ENCODE data around the gene BPIFB2.

BPIFB2 gene

DNA sequence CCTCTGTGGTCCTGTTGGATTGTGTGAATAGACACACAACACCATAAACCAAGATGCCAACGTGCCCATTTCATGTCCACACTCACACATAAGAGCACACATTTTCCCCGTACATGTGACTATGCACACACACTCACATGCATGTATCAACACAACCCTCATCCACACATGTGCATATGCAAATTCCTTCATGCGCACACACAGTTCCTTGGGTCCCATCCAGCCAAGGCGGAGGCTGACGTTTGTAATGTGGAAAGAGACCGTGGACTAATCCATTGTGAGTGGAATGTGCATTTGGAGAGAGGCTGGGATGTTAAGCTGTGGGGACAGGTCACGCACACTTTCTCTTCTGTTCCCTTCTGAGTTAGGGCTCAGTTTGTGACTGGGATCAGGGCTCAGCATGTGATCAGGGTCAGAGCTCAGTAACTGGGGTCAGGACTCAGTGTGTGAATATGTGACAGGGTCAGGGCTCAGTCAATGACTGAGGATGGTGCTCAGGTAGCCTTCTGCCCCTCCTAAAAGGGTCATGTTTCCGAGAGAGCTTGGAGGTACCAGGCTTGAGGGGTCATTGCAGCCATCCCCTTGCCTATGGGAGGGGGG, 628 bp upstream of the BPIFB2 start:
- no peak for DNase-seq (ENCODE audit: low spot score)

- DNase-seq (ENCODE audit: low spot score) = no peak
Observed at GRCh38 chr20:33008336-33009213, 1.1 kb downstream of the BPIFB2 start.

DNA sequence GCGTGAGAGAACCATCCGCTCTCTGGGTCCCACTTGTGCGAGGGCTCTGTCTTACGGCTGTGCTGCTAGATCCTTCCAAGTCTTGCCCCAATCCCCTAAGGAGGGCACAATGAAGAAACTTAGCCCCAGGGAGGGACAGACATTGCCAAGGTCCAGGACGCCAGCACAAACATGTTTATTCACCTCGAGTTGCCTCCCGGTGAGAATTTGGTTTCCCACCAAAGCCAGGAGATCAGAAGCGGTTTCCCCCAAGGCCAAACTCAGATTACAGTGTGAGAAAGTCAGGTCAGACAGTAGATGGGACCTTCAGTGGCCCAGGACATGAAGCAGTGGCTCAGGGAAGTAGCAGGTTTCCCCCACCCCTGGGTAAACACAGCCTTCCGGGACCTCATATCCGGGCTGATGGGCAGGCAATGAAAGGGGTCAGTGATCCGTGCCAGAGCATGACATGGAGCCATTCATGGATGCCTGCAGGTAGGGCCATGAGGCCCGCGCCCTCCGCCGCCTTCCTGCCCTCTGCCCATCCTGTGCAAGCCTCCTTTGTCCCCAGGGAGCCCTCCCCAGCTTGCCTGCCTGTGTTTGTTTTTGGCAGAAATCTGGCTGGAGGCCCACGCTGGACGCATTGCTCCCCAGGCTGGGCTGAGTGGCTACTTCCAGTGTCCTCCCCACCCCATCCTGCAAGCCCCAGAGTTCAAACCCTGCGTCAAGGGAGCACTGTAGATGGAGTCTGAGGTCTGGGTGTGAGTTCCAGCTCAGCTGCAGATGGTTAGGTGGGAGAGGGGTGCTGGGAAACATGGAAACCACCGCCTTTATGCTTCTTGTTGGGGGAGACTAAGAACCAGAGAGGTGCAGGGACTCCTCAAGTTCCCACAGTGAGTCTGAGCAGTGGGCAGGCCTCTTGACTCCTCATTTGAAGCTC, 2.0 kb downstream of the BPIFB2 start:
- no peak for DNase-seq (ENCODE audit: low spot score)

DNA sequence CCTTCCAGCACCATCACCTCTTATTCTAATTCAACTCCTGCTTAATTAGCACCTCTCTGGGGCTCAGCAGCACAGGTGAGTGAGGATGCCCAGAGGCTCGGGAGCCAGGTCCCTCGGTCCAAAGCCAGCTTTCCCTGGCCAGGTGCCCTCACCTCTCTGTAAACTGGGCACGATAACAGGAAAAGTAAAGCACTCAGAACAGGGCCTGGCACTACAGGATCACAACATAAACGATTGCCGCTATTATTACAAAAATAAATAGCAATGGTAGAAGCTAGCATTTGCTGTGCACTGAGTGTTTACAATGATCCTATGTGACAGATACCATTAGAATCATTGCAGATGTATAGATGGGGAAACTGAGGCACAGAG, 2.6 kb downstream of the BPIFB2 start:
- DNase-seq (ENCODE audit: low spot score) = no peak

GRCh38 chr20:33010674-33011449, 3.4 kb downstream of the BPIFB2 start:
- no peak for DNase-seq (ENCODE audit: low spot score)

DNA sequence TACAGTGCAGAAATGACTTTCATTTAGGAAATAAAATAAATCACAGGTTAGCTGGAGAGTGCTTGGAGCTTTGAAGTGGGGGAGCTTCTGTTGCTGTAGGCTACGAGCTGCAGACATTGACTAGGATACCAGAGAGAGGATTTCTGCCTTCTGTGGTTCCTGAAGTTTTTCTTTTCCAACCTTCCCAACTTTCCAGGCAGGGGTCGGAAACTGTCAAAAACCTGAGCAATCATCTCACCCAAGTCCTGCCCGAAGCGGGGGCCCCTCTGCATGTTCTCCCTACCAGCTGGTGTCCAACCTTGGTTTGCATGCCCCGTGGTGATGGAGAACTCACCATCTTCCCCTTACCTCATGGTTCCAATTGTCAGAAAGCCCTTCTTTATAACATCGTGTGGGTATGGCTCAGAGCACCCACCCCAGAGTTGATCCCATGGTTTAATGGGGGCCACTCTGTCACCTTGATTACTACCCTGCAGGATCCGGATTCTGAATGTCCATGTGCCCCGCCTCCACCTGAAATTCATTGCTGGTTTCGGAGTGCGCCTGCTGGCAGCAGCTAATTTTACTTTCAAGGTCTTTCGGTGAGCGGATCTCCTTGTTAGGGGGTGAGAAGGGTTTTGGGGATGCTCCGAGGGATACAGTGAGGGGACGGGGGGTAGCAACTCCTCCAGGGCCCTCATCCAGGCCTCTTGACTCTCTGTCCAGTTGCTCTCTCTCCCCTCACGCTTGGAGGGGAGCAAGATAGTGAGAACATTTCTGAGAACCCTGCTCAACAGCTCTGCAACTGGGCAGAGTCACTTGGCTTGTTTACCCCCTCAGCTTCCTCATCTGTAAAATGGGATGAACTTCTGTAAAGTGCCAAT, 5.1 kb downstream of the BPIFB2 start:
- DNase-seq (ENCODE audit: low spot score) = no peak

DNA sequence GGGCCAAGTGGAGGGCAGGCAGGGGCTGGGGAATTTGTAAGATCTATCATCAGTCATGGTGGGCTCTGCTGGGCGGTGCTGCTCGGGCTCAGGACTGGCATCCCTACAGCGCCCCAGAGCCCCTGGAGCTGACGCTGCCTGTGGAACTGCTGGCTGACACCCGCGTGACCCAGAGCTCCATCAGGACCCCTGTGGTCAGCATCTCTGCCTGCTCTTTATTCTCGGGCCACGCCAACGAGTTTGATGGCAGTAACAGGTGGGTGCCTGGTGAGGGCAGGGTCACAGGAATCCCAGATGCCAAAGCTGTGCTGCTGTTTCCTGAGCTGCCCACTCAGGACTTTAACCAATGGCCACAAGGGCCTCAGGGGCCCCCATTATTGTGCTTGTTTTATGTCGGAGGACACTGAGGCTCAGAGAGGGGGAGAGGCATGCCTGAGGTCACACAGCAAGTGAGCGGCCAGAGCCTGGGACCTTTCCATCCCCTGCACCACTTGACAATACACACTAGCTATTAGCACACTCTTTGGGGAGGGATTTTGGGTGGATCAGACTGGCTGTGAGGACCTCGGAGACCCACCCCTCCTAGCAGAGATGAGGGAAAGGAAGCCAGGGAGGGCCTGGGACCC, 6.3 kb downstream of the BPIFB2 start:
- no peak for DNase-seq (ENCODE audit: low spot score)

DNA sequence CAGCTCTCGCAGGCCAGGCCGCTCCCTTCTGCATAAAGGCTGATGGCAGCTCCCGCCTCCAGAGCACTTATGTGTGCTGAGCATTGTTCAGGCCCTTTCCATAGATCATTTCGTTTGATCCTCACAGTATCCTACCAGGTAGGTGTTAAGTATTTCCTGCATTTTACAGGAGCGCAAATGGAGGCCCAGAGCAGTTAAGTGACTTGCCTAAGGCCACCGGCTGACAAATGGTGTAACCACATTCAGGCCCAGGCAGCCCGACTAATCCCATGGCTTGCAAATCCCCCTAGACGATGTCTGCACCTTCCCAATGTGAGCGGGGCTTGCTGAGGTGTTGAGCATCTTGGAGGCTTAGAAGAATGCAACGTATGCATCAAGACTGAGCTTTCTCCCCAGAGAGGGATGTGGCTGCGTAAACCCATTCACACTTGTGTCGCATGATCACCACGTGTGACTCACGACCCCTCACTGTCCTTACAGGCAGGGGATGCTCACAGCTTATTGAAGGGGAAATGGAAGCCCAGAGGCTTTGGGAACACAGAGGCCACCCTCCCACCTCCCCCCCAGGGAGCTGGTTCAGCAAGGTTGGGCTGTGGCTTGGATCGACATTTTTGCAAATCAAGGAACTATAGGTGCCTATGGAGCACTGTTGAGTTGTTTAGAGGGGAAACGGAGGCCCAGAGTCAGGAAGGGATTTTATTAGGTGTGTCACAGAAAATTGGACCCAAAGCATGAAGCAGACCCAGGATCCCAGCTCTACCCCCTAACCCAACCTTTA, 7.0 kb downstream of the BPIFB2 start:
- DNase-seq (ENCODE audit: low spot score) = no peak

DNA sequence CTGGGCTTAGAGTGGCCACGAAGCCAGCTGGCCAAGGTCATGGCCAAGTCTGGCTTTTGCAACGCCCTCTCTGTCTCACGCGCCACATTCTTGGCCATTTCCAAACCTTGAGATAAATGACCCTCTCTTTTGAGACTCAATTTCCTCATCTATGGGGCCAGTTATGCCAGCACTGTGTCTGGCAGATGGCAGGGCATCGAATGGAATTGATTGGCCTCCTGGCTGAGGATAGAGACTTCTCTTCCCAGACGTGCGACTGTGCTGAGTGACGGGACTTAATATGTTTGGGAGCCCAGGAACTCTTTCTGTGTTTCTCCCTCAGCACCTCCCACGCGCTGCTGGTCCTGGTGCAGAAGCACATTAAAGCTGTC, 7.6 kb downstream of the BPIFB2 start:
- no peak for DNase-seq (ENCODE audit: low spot score)

DNA sequence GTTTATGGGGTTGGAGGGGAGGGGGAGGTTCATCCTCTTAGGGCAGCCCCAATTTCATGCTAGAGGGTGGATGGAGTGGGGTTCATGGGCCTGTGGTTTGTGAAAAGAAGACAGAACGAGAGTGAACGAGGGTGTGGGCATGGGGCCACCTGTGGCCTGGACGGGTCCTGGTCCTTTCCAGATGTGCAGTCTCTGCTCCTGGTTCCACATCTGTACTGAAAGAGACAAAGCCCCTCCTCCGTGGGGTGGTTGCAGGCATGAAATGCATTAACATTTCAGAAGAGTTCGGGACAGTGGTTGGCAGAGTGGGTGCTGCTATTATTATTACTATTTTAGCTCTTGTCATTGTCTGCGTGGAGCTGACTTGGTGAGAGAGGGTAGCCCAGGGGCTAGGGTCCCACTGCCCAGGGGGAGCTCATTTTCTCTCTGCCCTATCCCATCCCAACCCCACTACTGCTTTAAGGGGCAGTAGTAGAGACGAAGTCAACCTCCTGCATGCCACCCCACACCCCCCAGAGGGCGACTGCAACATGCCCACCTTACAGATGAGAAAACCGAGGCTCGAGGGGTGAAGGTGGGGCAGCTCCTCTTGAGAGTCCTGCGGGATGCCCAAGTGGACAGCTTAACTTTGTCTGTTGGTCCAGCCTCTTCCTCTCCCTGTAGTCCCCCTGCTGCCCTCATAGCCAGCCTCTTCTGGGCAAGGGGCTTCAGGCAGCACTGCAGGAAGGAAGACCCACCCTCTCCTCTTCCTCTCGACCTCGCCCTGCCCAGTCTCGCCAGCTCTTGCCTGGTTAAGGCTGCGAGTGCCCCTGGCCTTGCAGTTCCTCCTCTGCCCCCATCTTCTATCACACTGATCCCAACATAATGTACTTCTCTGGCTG, 8.4 kb downstream of the BPIFB2 start:
- DNase-seq (ENCODE audit: low spot score) = no peak

DNA sequence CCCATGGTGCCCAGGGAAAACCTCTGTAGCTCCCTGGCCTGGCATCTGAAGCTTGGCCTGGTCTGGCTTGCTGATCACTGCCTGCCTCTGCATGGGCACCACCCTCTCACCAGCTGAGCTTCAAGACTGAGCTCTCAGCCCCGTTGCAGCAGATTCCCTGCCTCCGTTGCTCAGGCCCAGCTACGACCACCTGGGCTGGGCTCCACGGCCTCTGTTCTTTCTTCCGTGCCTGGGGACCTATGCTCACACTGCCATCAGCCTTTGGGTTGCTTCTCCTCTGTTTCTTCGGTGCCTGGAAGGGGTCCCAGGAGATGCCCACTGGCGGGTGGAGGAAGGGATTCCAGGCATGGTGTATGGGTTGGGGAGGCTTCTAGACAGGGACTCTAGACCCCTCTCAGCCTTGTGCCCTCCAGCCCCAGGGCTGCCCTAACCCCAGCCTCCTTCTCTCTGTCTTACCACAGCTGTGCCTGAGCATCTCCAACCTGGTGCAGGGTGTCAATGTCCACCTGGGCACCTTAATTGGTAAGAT, 9.1 kb downstream of the BPIFB2 start:
- DNase-seq (ENCODE audit: low spot score) = no peak

- DNase-seq (ENCODE audit: low spot score) = no peak
Observed at GRCh38 chr20:33017542-33017941, 10.0 kb downstream of the BPIFB2 start.

DNA sequence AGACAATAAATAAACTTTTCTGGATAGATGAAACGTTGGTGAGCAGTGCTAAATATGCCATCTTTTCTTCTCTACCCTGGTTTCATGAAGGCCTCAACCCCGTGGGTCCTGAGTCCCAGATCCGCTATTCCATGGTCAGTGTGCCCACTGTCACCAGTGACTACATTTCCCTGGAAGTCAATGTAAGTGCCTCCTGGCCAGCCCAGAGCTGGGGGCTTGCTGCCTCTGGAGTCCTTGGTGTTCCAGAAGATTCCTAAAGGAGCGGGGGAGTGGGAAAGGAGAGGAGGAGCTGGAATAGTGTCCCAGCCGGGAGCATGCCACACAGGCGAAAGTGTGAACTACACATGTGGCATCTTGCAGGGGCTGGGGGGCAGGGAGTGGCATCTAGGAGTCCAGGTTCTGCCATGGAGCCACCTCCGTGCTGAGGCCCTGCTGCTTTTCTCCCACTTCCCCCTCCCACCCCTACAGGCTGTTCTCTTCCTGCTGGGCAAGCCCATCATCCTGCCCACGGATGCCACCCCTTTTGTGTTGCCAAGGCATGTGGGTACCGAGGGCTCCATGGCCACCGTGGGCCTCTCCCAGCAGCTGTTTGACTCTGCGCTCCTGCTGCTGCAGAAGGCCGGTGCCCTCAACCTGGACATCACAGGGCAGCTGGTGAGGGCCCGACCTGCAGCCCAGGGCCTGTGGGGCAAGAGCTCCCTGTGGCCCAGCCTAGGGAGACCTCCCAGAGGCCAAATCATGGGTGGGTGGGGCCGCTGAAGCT, 10.8 kb downstream of the BPIFB2 start:
- no peak for DNase-seq (ENCODE audit: low spot score)

- DNase-seq (ENCODE audit: low spot score) = no peak
Observed at GRCh38 chr20:33019465-33020277, 12.2 kb downstream of the BPIFB2 start.

GRCh38 chr20:33020278-33021161, 13.0 kb downstream of the BPIFB2 start:
- no peak for DNase-seq (ENCODE audit: low spot score)

GRCh38 chr20:33021879-33022278, 14.4 kb downstream of the BPIFB2 start:
- DNase-seq (ENCODE audit: low spot score) = no peak

Data from NAMALWA (cell line).